BE2C (cell line): Measurements from ENCODE around the gene IL21R.
"Not testable (repeated sequence)": the region's sequence is repeated elsewhere in the genome, so short reads cannot be mapped to it uniquely, and the experiment has no call there.

Experiments
- DNase-seq: peaks from one replicate; pipeline ENCODE4 v3.0.0-alpha.2; 2020
- H3K27me3 ChIP-seq: fragments of 250-450 bp; sonication (Bioruptor Pico); 2 replicates; pipeline ENCODE4 v1.5.1; 2020; ENCODE audit warnings: mild to moderate bottlenecking
- H3K36me3 ChIP-seq: fragments of 250-450 bp; sonication (Bioruptor Pico); 2 replicates; pipeline ENCODE4 v1.5.1; 2020; ENCODE audit warnings: mild to moderate bottlenecking
- H3K4me1 ChIP-seq: fragments of 250-450 bp; sonication (Bioruptor Pico); 2 replicates; pipeline ENCODE4 v1.5.1; 2020
- H3K4me3 ChIP-seq: 2 replicates; pipeline ENCODE4 v1.5.1; 2011; ENCODE audit warnings: low read depth, low read length
- H3K9me3 ChIP-seq: fragments of 250-450 bp; sonication (Bioruptor Pico); 2 replicates; pipeline ENCODE4 v1.5.1; 2020
- TF ChIP-seq, protein P1 (sequence below): IDR thresholded peaks from 2 replicates; pipeline ENCODE4 v1.5.1; 2012; ENCODE audit warnings: mild to moderate bottlenecking, low read depth, low read length

The IL21R gene

GRCh38 chr16:27453494-27453825 is 51.5 kb downstream of the IL21R start:
- peaks cover 11% of the 10 kb centered on the region for H3K27me3 ChIP-seq
- H3K9me3 ChIP-seq: no peaks in the 10 kb centered on the region
- no peaks in the 10 kb centered on the region for H3K36me3 ChIP-seq
- H3K4me1 ChIP-seq: no peaks in the 10 kb centered on the region
- H3K4me3 ChIP-seq: no peak overlapping the region
- DNase-seq: no peak
- TF ChIP-seq, protein P1, sequence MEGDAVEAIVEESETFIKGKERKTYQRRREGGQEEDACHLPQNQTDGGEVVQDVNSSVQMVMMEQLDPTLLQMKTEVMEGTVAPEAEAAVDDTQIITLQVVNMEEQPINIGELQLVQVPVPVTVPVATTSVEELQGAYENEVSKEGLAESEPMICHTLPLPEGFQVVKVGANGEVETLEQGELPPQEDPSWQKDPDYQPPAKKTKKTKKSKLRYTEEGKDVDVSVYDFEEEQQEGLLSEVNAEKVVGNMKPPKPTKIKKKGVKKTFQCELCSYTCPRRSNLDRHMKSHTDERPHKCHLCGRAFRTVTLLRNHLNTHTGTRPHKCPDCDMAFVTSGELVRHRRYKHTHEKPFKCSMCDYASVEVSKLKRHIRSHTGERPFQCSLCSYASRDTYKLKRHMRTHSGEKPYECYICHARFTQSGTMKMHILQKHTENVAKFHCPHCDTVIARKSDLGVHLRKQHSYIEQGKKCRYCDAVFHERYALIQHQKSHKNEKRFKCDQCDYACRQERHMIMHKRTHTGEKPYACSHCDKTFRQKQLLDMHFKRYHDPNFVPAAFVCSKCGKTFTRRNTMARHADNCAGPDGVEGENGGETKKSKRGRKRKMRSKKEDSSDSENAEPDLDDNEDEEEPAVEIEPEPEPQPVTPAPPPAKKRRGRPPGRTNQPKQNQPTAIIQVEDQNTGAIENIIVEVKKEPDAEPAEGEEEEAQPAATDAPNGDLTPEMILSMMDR: no peak

DNA sequence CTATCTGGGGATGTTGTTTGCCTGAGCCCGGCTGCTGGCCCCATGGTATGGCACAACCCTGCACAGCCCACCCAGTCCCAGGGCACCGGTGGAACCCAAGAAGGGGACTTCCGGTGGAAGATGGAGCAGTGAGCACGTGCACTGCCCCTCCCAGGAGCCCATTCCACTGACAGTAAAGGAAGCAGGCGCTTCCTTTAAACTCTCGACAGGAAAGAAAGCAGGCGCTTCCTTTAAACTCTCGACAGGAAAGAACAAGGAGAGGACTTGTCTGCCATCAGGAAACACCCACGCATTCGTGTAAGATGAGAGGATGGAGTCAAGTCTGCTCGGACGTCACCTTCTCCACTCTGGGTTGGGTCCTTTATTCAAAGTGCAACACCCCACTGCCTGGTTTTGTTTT is 53.7 kb downstream of the IL21R start:
- Histone ChIP-seq H3K9me3 (no peaks in the 10 kb centered on the region), H3K27me3 (0 out of 2 replicates have a peak, but pooled peaks cover 2% of the 10 kb centered on the region), H3K36me3 (no peaks in the 10 kb centered on the region), H3K4me1 (no peaks in the 10 kb centered on the region), H3K4me3 (no peak overlapping the region)
- TF ChIP-seq, protein P1: no peak
- DNase-seq: no peak

DNA sequence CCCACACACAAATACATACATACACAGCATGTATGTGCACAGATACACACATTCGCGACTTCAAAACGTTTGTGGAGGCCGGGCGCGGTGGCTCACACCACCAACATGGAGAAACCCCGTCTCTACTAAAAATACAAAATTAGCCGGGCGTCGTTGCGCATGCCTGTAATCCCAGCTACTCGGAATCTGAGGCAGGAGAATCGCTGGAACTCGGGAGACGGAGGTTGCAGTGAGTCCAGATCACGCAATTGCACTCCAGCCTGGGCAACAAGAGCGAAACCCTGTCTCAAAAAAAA is 55.6 kb downstream of the IL21R start:
- peaks cover 18% of the 10 kb centered on the region for H3K36me3 ChIP-seq
- H3K4me3 ChIP-seq, H3K9me3 ChIP-seq, DNase-seq, H3K4me1 ChIP-seq, H3K27me3 ChIP-seq: not testable (repeated sequence)

DNA sequence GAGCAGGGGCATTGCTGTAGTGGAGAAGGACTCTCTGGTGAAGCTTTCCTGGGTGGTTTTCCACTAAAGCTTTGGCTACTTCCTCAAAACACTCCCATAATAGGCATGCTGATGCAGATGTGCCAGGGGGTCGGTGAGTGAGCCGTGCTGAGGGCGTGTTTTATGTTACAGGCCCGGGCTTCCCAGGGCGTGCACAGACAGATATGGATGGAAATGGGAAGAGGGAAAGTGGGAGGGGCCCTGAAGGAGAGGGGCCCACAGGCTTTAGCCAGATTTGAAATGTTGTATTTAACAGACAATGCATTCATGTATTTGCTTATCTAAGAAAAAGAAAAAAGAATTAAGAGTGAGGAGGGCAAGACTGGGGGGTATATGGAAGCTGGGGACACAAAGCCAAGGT is 56.3 kb downstream of the IL21R start:
- TF ChIP-seq, protein P1: no peak
- DNase-seq: no peak
- no peak overlapping the region for H3K4me3 ChIP-seq

DNA sequence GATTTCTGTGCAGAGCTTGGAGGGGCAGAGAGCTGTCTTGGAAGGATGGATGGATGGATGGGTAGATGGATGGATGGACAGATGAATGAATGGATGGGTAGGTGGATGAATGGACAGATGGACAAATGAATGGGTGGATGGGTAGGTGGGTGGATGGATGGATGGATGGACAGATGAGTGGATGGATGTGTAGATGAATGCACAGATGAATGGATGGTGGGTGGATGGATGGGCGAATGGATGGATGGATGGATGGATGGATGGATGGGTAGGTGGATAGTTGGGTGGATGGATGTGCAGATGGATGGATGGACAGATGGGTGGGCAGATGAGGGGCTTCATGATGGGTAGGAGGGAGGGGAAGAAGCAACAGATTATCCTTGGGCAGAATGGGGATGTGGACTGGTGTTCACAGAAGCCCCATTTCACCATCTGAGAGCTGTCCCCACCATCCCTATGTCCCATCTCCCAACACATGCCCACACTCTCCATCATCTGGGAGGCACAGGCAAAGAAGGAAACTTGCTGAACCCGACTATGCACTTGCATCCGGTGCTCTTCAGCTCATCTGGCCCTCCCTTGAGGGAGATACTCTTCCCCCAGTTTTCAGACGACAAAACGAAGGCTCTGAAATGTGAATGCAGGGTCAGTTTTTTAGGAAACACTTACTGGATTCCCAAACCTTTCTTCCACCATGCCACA is 57.2 kb downstream of the IL21R start:
- H3K36me3 ChIP-seq: peaks cover 31% of the 10 kb centered on the region
- TF ChIP-seq, protein P1: no peak
- no peaks in the 10 kb centered on the region for H3K4me1 ChIP-seq
- no peaks in the 10 kb centered on the region for H3K27me3 ChIP-seq
- no peak for DNase-seq
- no peaks in the 10 kb centered on the region for H3K9me3 ChIP-seq
- H3K4me3 ChIP-seq: no peak overlapping the region

More for the DNA sequence above, 56.3 kb downstream of the IL21R start:
- Histone ChIP-seq H3K4me1 (no peaks in the 10 kb centered on the region), H3K36me3 (peaks cover 25% of the 10 kb centered on the region), H3K27me3 (no peaks in the 10 kb centered on the region), H3K9me3 (no peaks in the 10 kb centered on the region)

DNA sequence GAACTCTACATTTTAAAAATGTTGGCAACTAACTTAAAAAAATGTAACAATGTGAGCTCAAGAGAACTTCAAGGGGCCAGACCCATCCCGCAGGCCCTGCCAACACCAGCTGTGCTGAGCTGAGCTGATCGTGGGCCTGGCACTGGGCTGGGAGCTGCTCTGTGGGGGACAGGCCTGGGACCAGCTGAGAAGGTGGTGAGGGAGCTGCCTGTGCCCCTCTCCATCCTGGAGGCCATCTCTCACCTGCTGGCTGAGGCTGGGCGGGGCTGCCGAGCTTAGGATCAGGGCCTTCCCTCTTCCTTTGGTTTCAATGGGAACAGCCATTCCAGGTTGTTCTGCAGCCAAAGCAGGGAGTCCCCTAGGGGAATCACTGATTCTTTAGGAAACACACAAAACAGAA is 58.2 kb downstream of the IL21R start:
- Histone ChIP-seq H3K27me3 (no peaks in the 10 kb centered on the region), H3K36me3 (peaks cover 41% of the 10 kb centered on the region), H3K4me1 (no peaks in the 10 kb centered on the region), H3K9me3 (no peaks in the 10 kb centered on the region), H3K4me3 (no peak overlapping the region)
- TF ChIP-seq, protein P1: no peak
- DNase-seq: no peak
